Suprapubic skin (tissue), 4 donors: ENCODE measurements around the gene RSRC1. TPM values are rescaled to one million over a fixed set of nuclear protein-coding genes. Genes with fewer than 3 reads are reported as not detected.

Experiments used
- DNase-seq, 2 donors: peaks; one replicate each; pipeline ENCODE4 v3.0.0-alpha.2; 2019; ENCODE audit warnings: low spot score in 2 of 2
- H3K27ac ChIP-seq: fragments of 200-600 bp; sonication (generic); one replicate; pipeline ENCODE4 v1.5.1; 2019
- H3K27me3 ChIP-seq: fragments of 200-600 bp; sonication (generic); one replicate; pipeline ENCODE4 v1.5.1; 2019
- H3K36me3 ChIP-seq: fragments of 200-600 bp; sonication (generic); one replicate; pipeline ENCODE4 v1.5.1; 2019
- H3K4me1 ChIP-seq: fragments of 200-600 bp; sonication (generic); one replicate; pipeline ENCODE4 v1.5.1; 2019
- H3K4me3 ChIP-seq: fragments of 200-600 bp; sonication (generic); one replicate; pipeline ENCODE4 v1.5.1; 2019; ENCODE audit warnings: mild to moderate bottlenecking
- H3K9me3 ChIP-seq: fragments of 200-600 bp; sonication (generic); one replicate; pipeline ENCODE4 v1.5.1; 2019
- EP300 ChIP-seq: sonication (generic); formaldehyde crosslinking; IDR thresholded peaks from one replicate; pipeline ENCODE4 v1.6.1; 2017; ENCODE audit warnings: antibody characterized with exemption
- POLR2A ChIP-seq, 2 donors: fragments of 450-650 bp; IDR thresholded peaks; one replicate each; pipeline ENCODE4 v1.6.1; 2017; ENCODE audit warnings: antibody characterized with exemption in 2 of 2, mild to moderate bottlenecking in 2 of 2, moderate library complexity in 2 of 2
- POLR2AphosphoS5 ChIP-seq, 3 donors: sonication (generic); formaldehyde crosslinking; IDR thresholded peaks; one replicate each; pipeline ENCODE4 v1.6.1; 2017; ENCODE audit warnings: antibody characterized with exemption in 3 of 3
- whole genome bisulfite sequencing: methylation state at CpG from one replicate; pipeline ENCODE4 v1.1.5; 2018; 5-methylcytosine and 5-hydroxymethylcytosine counted together
- total RNA-seq, 4 donors: library from RNA; depleted of rRNA; stranded (reverse); fragments of >200 nt; gene quantifications; one replicate each; pipeline ENCODE4 v1.1.0, GENCODE V29; 2016
- TF ChIP-seq, protein P1 (sequence below), 2 donors: fragments of 200-600 bp in 1 of 2; fragments of 450-650 bp in 1 of 2; sonication (generic) in 1 of 2; IDR thresholded peaks; one replicate each; pipeline ENCODE4 v1.5.1; 2016 to 2019; ENCODE audit warnings: antibody characterized with exemption in 2 of 2, mild to moderate bottlenecking in 1 of 2, moderate library complexity in 1 of 2

RSRC1 gene
- total RNA-seq, 4 donors from 2014 or later = 20.4 to 33.2 (median 30.4) TPM

DNA sequence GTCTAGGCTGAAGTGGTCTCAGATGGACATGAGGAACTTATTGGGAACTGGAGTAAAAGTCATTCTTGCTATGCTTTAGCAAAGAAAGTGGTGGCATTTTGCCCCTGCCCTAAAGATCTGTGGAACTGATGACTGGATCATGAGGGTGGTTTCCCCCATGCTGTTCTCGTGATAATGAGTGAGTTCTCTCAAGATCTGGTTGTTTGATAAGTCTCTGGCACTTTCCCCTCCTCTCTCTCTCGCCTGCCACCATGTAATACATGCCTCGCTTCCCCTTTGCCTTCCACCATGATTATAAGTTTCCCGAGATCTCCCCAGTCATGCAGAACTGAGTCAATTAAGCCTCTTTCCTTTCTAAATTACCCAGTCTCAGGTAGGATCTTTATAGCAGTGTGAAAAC lies 449.6 kb downstream of the RSRC1 start:
- 71% methylated on average over 4 of the region's 4 CpGs for WGBS
- H3K4me3 ChIP-seq = no peak overlapping the region
- no peak for TF ChIP-seq POLR2A (IDR thresholded peaks at IDR 0.05)
- TF ChIP-seq, protein P1, sequence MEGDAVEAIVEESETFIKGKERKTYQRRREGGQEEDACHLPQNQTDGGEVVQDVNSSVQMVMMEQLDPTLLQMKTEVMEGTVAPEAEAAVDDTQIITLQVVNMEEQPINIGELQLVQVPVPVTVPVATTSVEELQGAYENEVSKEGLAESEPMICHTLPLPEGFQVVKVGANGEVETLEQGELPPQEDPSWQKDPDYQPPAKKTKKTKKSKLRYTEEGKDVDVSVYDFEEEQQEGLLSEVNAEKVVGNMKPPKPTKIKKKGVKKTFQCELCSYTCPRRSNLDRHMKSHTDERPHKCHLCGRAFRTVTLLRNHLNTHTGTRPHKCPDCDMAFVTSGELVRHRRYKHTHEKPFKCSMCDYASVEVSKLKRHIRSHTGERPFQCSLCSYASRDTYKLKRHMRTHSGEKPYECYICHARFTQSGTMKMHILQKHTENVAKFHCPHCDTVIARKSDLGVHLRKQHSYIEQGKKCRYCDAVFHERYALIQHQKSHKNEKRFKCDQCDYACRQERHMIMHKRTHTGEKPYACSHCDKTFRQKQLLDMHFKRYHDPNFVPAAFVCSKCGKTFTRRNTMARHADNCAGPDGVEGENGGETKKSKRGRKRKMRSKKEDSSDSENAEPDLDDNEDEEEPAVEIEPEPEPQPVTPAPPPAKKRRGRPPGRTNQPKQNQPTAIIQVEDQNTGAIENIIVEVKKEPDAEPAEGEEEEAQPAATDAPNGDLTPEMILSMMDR (IDR thresholded peaks at IDR 0.05) = no peak
- TF ChIP-seq POLR2AphosphoS5 (IDR thresholded peaks at IDR 0.05) = no peak
- no peak for TF ChIP-seq EP300
- no peak overlapping the region for H3K27ac ChIP-seq
- no peak for DNase-seq
- no peaks in the 10 kb centered on the region for H3K4me1 ChIP-seq
- H3K9me3 ChIP-seq = no peaks in the 10 kb centered on the region
- H3K27me3 ChIP-seq = no peaks in the 10 kb centered on the region
- no peaks in the 10 kb centered on the region for H3K36me3 ChIP-seq

GRCh38 chr3:158560979-158561378 lies 451.1 kb downstream of the RSRC1 start:
- DNase-seq = no peak
- Histone ChIP-seq H3K4me1 (no peaks in the 10 kb centered on the region), H3K36me3 (no peaks in the 10 kb centered on the region), H3K9me3 (no peaks in the 10 kb centered on the region), H3K27me3 (no peaks in the 10 kb centered on the region), H3K27ac (no peak overlapping the region), H3K4me3 (no peak overlapping the region)
- 89% methylated on average over 1 of the region's 1 CpG for WGBS
- TF ChIP-seq POLR2AphosphoS5 (IDR thresholded peaks at IDR 0.05) = no peak
- TF ChIP-seq EP300 = no peak
- TF ChIP-seq, protein P1 (IDR thresholded peaks at IDR 0.05) = no peak
- no peak for TF ChIP-seq POLR2A (IDR thresholded peaks at IDR 0.05)

- Histone ChIP-seq H3K4me3 (no peak overlapping the region), H3K9me3 (no peaks in the 10 kb centered on the region), H3K27ac (no peak overlapping the region), H3K36me3 (no peaks in the 10 kb centered on the region), H3K4me1 (no peaks in the 10 kb centered on the region), H3K27me3 (no peaks in the 10 kb centered on the region)
- DNase-seq = no peak
- TF ChIP-seq, protein P1 (IDR thresholded peaks at IDR 0.05) = no peak
- TF ChIP-seq EP300 (no peak), POLR2AphosphoS5 (IDR thresholded peaks at IDR 0.05) (no peak), POLR2A (IDR thresholded peaks at IDR 0.05) (no peak)
- 85% methylated on average over 5 of the region's 5 CpGs for WGBS
These were observed 452.8 kb downstream of the RSRC1 start for GRCh38 chr3:158562674-158563073.

DNA sequence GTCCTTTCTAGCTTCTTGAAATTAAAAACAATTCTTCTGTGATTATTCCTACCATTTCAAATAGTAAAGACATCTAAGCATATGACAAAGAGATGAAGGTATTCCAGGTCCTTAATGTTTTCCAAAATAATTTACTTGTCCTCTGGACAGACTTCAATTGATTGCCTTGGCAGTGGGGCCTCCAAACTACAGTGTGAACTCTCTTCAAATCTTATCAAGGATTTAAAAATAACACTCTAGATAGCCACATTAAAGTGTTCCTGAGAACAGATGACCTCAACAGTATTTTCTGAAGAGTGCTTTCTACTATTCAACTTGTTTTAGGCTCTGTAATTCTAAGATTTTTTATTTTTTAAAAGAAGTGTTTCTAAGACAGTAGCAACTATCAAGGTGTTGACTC lies 453.2 kb downstream of the RSRC1 start:
- TF ChIP-seq EP300 = no peak
- TF ChIP-seq POLR2AphosphoS5 (IDR thresholded peaks at IDR 0.05) = no peak
- no peak for TF ChIP-seq POLR2A (IDR thresholded peaks at IDR 0.05)
- TF ChIP-seq, protein P1 (IDR thresholded peaks at IDR 0.05) = no peak
- H3K4me3 ChIP-seq = no peak overlapping the region
- no peak for DNase-seq

DNA sequence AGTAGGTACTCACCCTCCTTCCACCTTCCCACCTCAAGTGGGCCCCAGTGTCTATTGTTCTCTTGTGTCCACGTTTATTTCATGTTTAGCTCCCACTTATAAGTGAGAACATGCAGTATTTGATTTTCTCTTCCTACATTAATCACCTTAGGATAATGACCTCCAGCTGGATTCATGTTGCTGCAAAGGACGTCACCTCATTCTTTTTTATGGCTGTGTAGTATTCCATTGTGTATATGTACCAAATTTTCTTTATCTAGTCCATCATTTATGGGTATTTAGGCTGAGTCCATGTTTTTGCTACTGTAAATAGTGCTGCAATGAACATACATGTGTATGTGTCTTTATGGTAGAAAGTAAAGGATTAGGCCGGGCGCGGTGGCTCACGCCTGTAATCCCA lies 455.2 kb downstream of the RSRC1 start:
- Histone ChIP-seq H3K27me3 (no peaks in the 10 kb centered on the region), H3K36me3 (no peaks in the 10 kb centered on the region), H3K9me3 (no peaks in the 10 kb centered on the region), H3K27ac (no peak overlapping the region), H3K4me1 (peaks cover under 1% of the 10 kb centered on the region), H3K4me3 (no peak overlapping the region)
- 94% methylated on average over 6 of the region's 6 CpGs for WGBS
- DNase-seq = no peak
- TF ChIP-seq POLR2AphosphoS5 (IDR thresholded peaks at IDR 0.05) (no peak), POLR2A (IDR thresholded peaks at IDR 0.05) (no peak)

More for the DNA sequence above, 453.2 kb downstream of the RSRC1 start:
- Histone ChIP-seq H3K4me1 (no peaks in the 10 kb centered on the region), H3K27ac (no peak overlapping the region), H3K9me3 (no peaks in the 10 kb centered on the region), H3K36me3 (no peaks in the 10 kb centered on the region), H3K27me3 (no peaks in the 10 kb centered on the region)

GRCh38 chr3:158568784-158569183 lies 458.9 kb downstream of the RSRC1 start:
- TF ChIP-seq POLR2A (IDR thresholded peaks at IDR 0.05) = no peak
- no peak for TF ChIP-seq EP300
- no peak for TF ChIP-seq POLR2AphosphoS5 (IDR thresholded peaks at IDR 0.05)
- TF ChIP-seq, protein P1 (IDR thresholded peaks at IDR 0.05) = no peak
- H3K36me3 ChIP-seq = no peaks in the 10 kb centered on the region
- WGBS = 74% methylated on average over 3 of the region's 3 CpGs
- no peak for DNase-seq
- H3K27ac ChIP-seq = no peak overlapping the region
- no peaks in the 10 kb centered on the region for H3K27me3 ChIP-seq
- H3K4me3 ChIP-seq = no peak overlapping the region
- H3K4me1 ChIP-seq = peaks cover 16% of the 10 kb centered on the region
- H3K9me3 ChIP-seq = no peaks in the 10 kb centered on the region
